ENCODE results near the gene PAEP.

The PAEP gene

GRCh38 chr9:135579889-135580660 is 18.5 kb downstream of the PAEP start:
- no peak for DNase-seq

- no peak for DNase-seq
Measured at GRCh38 chr9:135580664-135581380, 19.3 kb downstream of the PAEP start.

DNA sequence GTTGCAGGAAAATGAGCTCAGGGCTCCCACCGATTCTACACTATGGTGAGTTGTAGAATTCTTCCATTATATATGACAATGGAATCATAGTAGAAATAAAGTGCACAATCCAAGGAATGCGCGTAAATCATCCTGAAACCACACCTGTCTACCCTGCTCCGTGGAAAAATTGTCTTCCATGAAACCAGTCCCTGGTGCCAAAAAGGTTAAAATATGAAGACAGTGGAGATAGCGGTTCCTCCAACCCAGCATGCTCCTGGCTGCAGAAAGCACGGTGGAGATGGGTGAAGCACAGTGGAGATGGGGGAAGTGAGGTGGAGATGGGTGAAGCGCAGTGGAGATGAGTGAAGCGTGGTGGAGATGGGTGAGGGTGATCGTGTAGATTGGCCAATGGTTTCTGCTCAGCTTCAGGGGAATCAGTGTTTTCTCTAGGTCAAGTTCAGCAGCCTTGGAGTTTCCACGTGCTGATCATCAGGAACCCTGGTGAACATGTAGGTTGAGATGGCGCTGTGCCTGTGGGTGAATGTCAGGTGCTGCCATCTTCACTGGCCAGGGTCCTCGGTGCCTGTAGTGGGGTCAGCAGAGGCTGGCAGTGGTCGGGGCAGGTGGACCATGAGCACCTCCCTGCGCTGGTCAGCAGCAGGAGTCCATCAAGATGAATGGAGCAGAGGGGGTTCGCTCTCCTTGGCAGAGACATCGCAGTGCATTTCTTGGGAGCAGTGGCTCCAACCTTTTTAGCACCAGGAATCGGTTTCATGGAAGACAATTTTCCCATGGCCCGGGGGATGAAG is 20.3 kb downstream of the PAEP start:
- no peak for DNase-seq

DNA sequence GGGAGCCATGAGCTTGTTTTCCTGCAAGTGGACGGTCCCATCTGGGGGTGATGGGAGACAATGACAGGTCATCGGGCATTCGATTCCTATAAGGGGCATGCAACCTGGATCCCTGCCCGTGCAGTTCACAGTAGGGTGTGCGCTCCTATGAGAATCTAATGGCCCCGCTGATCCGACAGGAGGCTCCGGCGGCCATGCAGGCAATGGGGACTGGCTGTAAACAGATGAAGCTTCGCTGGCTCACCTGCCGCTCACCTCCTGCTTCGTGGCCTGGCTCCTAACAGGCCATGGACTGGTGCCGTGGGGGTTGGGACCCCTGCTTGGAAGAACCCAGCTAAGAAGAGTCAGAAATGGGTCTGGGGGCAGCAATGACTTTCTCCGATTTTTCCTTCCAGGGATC is 21.0 kb downstream of the PAEP start:
- no peak for DNase-seq

GRCh38 chr9:135582966-135583687 is 21.6 kb downstream of the PAEP start:
- DNase-seq: peak; percentile 11

- no peak for DNase-seq
Measured at GRCh38 chr9:135583688-135584011, 22.1 kb downstream of the PAEP start.

DNA sequence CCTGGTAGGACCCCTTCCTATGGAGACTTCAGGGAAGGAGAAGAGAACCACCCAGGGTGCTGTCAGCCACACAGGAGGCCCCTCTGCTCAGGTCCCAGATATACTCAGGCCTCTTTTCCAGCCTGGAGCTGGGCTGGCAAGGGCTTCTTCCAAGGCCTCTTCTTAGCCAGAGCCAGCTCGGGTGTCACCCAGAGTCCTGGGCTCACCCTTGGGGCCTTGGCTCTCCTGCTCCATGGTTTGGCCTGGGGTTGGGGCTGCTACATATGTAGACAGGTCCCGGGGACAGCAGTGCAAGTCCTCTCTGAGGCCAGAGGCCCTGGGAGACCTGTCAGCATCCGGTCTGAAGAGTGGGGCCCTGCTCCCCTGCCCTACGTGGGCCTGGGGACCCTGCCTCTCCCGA is 22.8 kb downstream of the PAEP start:
- no peak for DNase-seq

GRCh38 chr9:135584934-135585333 is 23.4 kb downstream of the PAEP start:
- DNase-seq: no peak

GRCh38 chr9:135586601-135587109 is 25.1 kb downstream of the PAEP start:
- DNase-seq: no peak

GRCh38 chr9:135587658-135588057 is 26.1 kb downstream of the PAEP start:
- DNase-seq: no peak

DNA sequence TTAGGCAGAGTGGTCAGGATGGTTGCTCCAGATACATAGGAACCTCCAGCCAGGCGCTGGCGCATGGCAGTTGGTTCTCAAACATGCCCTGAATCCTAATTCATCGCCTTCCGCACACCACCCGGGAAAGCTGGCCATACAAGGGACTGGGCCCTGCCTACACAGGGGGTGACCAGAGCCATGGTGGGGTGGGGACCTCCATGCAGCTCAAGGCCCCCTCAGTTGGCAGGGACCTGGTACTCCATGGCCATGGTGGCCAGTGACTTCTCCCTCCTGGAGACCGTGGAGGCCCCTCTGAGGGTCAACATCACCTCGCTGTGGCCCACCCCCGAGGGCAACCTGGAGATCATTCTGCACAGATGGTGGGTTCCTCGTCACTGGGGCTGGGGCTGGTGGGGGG is 26.8 kb downstream of the PAEP start:
- DNase-seq: no peak

DNA sequence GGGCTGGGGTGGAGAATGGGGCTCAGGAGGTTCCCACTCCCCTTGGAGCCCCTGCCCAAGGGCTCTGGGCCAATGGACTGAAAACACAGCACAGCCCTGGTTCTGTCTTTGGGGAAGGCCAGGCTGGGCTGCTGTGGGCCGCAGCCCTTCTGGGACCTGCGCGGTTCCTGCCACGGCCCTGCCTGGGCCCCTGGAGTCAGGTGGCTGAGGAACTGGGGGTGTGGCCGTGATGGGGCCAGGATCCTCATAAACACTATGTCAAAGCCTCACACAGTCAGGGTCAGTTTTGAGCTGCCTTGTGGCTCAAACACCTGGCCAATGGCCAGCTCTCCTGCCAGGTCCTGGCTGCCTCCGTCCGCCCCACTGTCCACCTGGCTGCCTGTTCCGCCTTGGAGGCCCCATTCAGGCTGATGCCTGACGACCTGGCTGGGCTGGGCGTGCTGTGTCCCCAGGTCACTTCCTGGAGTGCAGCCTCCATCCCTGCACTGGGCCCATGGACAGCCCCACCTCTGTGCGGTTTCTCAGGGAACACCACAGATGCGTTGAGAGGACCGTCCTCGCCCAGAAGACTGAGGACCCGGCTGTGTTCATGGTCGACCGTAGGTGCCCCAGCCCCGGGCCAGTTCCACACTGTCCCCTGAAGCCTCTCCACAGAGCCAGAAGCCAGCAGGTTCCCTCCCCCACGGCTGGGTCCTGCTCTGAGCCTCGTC is 27.5 kb downstream of the PAEP start:
- DNase-seq: no peak

- DNase-seq: no peak
Measured at GRCh38 chr9:135589596-135590485, 28.3 kb downstream of the PAEP start.

GRCh38 chr9:135590486-135591079 is 29.0 kb downstream of the PAEP start:
- no peak for DNase-seq

- no peak for DNase-seq
Measured at GRCh38 chr9:135591506-135592330, 30.2 kb downstream of the PAEP start.

DNA sequence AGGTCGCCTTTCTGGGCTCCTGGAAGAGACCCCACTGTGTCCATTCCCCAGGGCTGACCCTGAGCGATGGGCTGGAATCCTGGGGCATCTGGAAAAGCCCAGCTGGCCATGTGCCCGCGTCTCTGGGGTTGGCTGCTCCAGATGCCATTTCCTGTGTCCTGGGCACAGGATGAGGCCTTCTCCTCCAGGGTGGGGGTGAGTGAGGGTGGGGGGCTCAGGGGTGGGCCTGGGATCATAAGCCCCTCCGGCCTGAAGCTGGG is 30.7 kb downstream of the PAEP start:
- DNase-seq: no peak

DNA sequence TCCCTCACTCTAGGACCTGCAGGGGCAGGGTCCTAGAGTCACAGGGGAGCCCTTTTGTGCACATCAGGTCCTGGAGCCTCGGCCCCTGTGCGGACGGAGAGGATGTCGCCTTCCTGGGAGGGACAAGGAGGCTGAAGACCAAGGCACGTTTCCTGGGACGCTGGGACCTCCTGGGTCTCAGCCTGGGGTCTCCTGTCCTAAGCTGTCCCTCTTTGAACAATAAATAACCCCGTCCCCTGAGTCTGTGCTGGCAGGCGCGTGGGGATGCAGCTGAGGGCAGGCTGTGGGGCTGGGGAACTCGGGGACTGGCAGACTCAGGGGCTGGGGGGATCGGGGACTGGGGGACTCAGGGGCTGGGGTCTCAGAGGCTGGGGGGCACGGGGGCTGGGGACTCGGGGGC is 31.1 kb downstream of the PAEP start:
- DNase-seq: no peak

- DNase-seq: no peak
Measured at GRCh38 chr9:135596211-135596610, 34.7 kb downstream of the PAEP start.

DNA sequence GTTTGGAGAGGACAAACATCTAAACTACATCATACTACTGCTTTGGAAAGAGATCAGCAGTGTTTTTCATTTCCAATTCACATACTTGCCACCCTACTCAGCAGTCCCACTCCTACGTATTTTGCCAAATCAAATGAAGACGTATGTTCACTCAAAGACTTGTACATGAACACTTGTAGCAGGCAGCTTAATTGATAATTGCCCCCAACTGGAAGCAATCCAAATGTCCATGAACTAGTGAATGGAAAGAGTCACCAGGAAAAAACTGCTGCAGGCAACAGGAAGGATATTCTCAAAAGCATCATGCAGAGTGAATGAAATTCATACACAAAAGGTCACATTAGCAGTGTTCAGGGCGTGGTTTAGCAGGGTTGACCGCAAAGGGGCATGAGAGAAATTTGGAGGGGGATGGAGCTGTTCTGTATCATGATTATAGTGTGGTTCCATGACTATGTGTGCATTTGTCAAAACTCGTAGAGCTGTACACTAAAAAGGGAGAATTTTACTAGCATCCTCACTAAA is 38.8 kb downstream of the PAEP start:
- peak; percentile 88 for DNase-seq

- DNase-seq: no peak
Measured at GRCh38 chr9:135601988-135602387, 40.4 kb downstream of the PAEP start.
